WTC11 (cell line): ENCODE data around the gene IFNK. TPM values are rescaled to one million over a fixed set of nuclear protein-coding genes. Genes with fewer than 3 reads are reported as not detected.

ENCODE experiments used
- ATAC-seq: fragments of 200-7000 bp; cut with Tn5 transposase; 2 replicates; pipeline ENCODE4 v1.10.0; 2021; ENCODE audit warnings: mild to moderate bottlenecking, moderate library complexity
- CTCF ChIA-PET: fragments of 300-600 bp; sonication (Branson Sonifier 250); formaldehyde crosslinking; loops from one replicate; lab custom pipeline; 2021; ENCODE audit warnings: antibody characterized with exemption; lab: Charles Lee
- POLR2A ChIA-PET: fragments of 350-600 bp; sonication (Branson Sonifier 250); formaldehyde crosslinking; loops from one replicate; lab custom pipeline; 2021; ENCODE audit warnings: antibody characterized with exemption; lab: Charles Lee
- DNase-seq: peaks from one replicate; pipeline ENCODE4 v3.0.0; 2021; ENCODE audit warnings: low spot score
- H3K27ac Mint-ChIP-seq: 2 replicates; pipeline ENCODE4 v1.8.0; 2021; ENCODE audit warnings: mixed read lengths
- H3K27me3 Mint-ChIP-seq: 2 replicates; pipeline ENCODE4 v1.8.0; 2021; ENCODE audit warnings: low read depth, mild to moderate bottlenecking, moderate library complexity, mixed read lengths
- H3K36me3 Mint-ChIP-seq: 2 replicates; pipeline ENCODE4 v1.8.0; 2021; ENCODE audit warnings: mixed read lengths
- H3K4me1 Mint-ChIP-seq: 2 replicates; pipeline ENCODE4 v1.8.0; 2022; ENCODE audit warnings: mixed read lengths
- H3K4me3 Mint-ChIP-seq: 2 replicates; pipeline ENCODE4 v1.8.0; 2021; ENCODE audit warnings: mild to moderate bottlenecking, moderate library complexity, mixed read lengths
- H3K9me3 Mint-ChIP-seq: 2 replicates; pipeline ENCODE4 v1.8.0; 2021; ENCODE audit warnings: mixed read lengths
- AFF4 ChIP-seq: sonication (generic); formaldehyde crosslinking; IDR thresholded peaks from 2 replicates; pipeline ENCODE4 v1.8.1; 2023; ENCODE audit warnings: mild to moderate bottlenecking, missing genetic modification reagents, borderline replicate concordance
- ATF6 ChIP-seq: sonication (generic); formaldehyde crosslinking; IDR thresholded peaks from 2 replicates; pipeline ENCODE4 v1.8.1; 2023; ENCODE audit warnings: mild to moderate bottlenecking, missing genetic modification reagents
- CBFB ChIP-seq: sonication (generic); formaldehyde crosslinking; IDR thresholded peaks from 2 replicates; pipeline ENCODE4 v1.8.1; 2022; ENCODE audit warnings: mild to moderate bottlenecking, low read depth, missing genetic modification reagents
- E2F1 ChIP-seq: sonication (generic); formaldehyde crosslinking; IDR thresholded peaks from 2 replicates; pipeline ENCODE4 v1.8.0; 2022; ENCODE audit warnings: mild to moderate bottlenecking, missing genetic modification reagents
- GRHL2 ChIP-seq: fragments of 250-450 bp; sonication (Bioruptor Pico); IDR thresholded peaks from 2 replicates; pipeline ENCODE4 v1.8.0; 2022; ENCODE audit warnings: mild to moderate bottlenecking, moderate library complexity; ENCODE audit not compliant: insufficient replicate concordance, severe bottlenecking
- JUN ChIP-seq: sonication (generic); formaldehyde crosslinking; IDR thresholded peaks from 2 replicates; pipeline ENCODE4 v1.8.0; 2023; ENCODE audit warnings: mild to moderate bottlenecking, missing genetic modification reagents
- NR3C1 ChIP-seq: sonication (generic); formaldehyde crosslinking; conservative IDR thresholded peaks from 2 replicates; pipeline ENCODE4 v1.8.1; 2023; ENCODE audit warnings: low read depth, mild to moderate bottlenecking, missing genetic modification reagents
- RELA ChIP-seq: sonication (generic); formaldehyde crosslinking; IDR thresholded peaks from 2 replicates; pipeline ENCODE4 v1.8.1; 2022; ENCODE audit warnings: missing genetic modification reagents, mild to moderate bottlenecking, borderline replicate concordance
- STAT6 ChIP-seq: sonication (generic); formaldehyde crosslinking; conservative IDR thresholded peaks from 2 replicates; pipeline ENCODE4 v1.8.1; 2023; ENCODE audit warnings: mild to moderate bottlenecking, low read depth, missing genetic modification reagents, moderate library complexity
- TCF7 ChIP-seq: sonication (generic); formaldehyde crosslinking; IDR thresholded peaks from 2 replicates; pipeline ENCODE4 v1.8.0; 2022; ENCODE audit warnings: mild to moderate bottlenecking, low read depth, missing genetic modification reagents, moderate library complexity
- ZNF416 ChIP-seq: fragments of 250-450 bp; sonication (Bioruptor Pico); IDR thresholded peaks from 2 replicates; pipeline ENCODE4 v1.9.0; 2021; ENCODE audit warnings: mild to moderate bottlenecking, inconsistent platforms
- ZNF423 ChIP-seq: fragments of 250-450 bp; sonication (Bioruptor Pico); IDR thresholded peaks from 2 replicates; pipeline ENCODE4 v2.1.2; 2022; ENCODE audit warnings: mild to moderate bottlenecking, moderate library complexity
- ZNF671 ChIP-seq: fragments of 250-450 bp; sonication (Bioruptor Pico); IDR thresholded peaks from 2 replicates; pipeline ENCODE4 v1.8.0; 2021; ENCODE audit warnings: mild to moderate bottlenecking
- total RNA-seq: library from RNA; stranded (reverse); gene quantifications from 3 replicates; pipeline ENCODE4 v1.2.3, GENCODE V29; 2021
- TF ChIP-seq, protein P1 (sequence below): sonication (generic); formaldehyde crosslinking; IDR thresholded peaks from 2 replicates; pipeline ENCODE4 v1.8.0; 2022; ENCODE audit warnings: mild to moderate bottlenecking, missing genetic modification reagents
- TF ChIP-seq, protein P2 (sequence below): sonication (generic); formaldehyde crosslinking; IDR thresholded peaks from 2 replicates; pipeline ENCODE4 v1.8.1; 2023; ENCODE audit warnings: mild to moderate bottlenecking, missing genetic modification reagents, moderate library complexity
- TF ChIP-seq, protein P3 (sequence below): sonication (generic); formaldehyde crosslinking; IDR thresholded peaks from 2 replicates; pipeline ENCODE4 v1.8.0; 2022; ENCODE audit warnings: mild to moderate bottlenecking, missing genetic modification reagents
- TF ChIP-seq, protein P4 (sequence below): sonication (generic); formaldehyde crosslinking; IDR thresholded peaks from 2 replicates; pipeline ENCODE4 v1.8.1; 2022; ENCODE audit warnings: low read depth, missing genetic modification reagents, borderline replicate concordance

IFNK gene
- total RNA-seq, 1 experiment from 2014 or later = not detected

GRCh38 chr9:27564670-27565069 lies 40.6 kb downstream of the IFNK start (continued):
- no peak for TF ChIP-seq STAT6 (CRISPR knock-in tag)
- no peak for TF ChIP-seq GRHL2 (CRISPR knock-in tag)
- no peak for TF ChIP-seq RELA (CRISPR knock-in tag)
- no peak for TF ChIP-seq ZNF416 (CRISPR knock-in tag)
- no peak for TF ChIP-seq ATF6 (CRISPR knock-in tag)
- TF ChIP-seq, protein P1, sequence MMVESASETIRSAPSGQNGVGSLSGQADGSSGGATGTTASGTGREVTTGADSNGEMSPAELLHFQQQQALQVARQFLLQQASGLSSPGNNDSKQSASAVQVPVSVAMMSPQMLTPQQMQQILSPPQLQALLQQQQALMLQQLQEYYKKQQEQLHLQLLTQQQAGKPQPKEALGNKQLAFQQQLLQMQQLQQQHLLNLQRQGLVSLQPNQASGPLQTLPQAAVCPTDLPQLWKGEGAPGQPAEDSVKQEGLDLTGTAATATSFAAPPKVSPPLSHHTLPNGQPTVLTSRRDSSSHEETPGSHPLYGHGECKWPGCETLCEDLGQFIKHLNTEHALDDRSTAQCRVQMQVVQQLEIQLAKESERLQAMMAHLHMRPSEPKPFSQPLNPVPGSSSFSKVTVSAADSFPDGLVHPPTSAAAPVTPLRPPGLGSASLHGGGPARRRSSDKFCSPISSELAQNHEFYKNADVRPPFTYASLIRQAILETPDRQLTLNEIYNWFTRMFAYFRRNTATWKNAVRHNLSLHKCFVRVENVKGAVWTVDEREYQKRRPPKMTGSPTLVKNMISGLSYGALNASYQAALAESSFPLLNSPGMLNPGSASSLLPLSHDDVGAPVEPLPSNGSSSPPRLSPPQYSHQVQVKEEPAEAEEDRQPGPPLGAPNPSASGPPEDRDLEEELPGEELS (CRISPR knock-in tag) = no peak
- TF ChIP-seq ZNF671 (CRISPR knock-in tag) = no peak
- TF ChIP-seq, protein P2, sequence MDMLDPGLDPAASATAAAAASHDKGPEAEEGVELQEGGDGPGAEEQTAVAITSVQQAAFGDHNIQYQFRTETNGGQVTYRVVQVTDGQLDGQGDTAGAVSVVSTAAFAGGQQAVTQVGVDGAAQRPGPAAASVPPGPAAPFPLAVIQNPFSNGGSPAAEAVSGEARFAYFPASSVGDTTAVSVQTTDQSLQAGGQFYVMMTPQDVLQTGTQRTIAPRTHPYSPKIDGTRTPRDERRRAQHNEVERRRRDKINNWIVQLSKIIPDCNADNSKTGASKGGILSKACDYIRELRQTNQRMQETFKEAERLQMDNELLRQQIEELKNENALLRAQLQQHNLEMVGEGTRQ (CRISPR knock-in tag) = no peak
- TF ChIP-seq ZNF423 = no peak

DNA sequence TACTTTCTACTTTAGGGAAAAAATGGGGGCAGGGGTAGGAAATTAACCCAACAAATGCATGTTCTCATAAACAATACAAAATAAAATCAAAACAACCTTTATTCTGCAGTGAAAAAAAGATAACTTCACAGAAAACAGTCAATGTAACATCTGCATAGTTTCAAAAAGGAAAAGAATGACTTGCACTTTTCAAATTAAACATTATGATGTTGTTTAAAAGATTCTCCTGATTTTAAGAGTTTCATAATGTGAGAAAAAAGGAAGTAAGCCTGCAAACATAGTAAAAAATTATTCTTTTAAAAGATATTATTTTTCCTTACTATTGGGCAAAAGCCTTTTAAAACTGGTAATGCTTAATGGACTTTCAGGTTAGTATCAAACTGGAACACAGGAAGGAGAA lies 41.6 kb downstream of the IFNK start:
- ChIA-PET POLR2A (no interaction called here), CTCF (no interaction called here)
- no peak for TF ChIP-seq CBFB (CRISPR knock-in tag)
- H3K4me1 Mint-ChIP-seq = peaks cover under 1% of the 10 kb centered on the region; the same call in 1 of the 2 replicates
- ATAC-seq (no peak), DNase-seq (no peak)
- H3K27me3 Mint-ChIP-seq = no peaks in the 10 kb centered on the region
- peaks cover 30% of the 10 kb centered on the region for H3K36me3 Mint-ChIP-seq
- H3K9me3 Mint-ChIP-seq = no peaks in the 10 kb centered on the region
- H3K27ac Mint-ChIP-seq = no peak overlapping the region
- no peak overlapping the region for H3K4me3 Mint-ChIP-seq

DNA sequence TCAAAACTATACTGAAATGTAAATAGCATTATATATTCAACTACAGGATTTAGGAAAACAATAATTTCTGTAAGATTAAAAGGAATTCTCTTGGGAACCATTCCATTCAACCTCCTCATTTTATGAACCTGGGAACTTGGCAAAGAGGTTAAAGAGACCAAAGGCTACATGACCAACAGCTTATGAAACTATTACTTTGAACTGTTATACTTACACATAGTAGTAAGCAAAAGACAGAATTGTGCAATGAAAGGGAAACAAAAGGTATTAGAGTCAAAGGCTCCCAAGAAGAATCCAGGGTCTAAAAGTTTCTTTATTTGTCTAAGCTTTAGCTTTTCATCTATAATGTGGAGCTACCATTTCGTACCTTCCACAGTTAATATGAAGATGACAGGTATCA lies 42.0 kb downstream of the IFNK start:
- Mint-ChIP-seq H3K4me1 (peaks cover 4% of the 10 kb centered on the region; the same call in 1 of the 2 replicates), H3K36me3 (peaks cover 31% of the 10 kb centered on the region), H3K27ac (no peak overlapping the region), H3K9me3 (no peaks in the 10 kb centered on the region)
- ChIA-PET CTCF (no interaction called here), POLR2A (no interaction called here)
- TF ChIP-seq, protein P3, sequence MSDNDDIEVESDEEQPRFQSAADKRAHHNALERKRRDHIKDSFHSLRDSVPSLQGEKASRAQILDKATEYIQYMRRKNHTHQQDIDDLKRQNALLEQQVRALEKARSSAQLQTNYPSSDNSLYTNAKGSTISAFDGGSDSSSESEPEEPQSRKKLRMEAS (CRISPR knock-in tag) = no peak
- TF ChIP-seq NR3C1 (CRISPR knock-in tag) = no peak
- no peak for TF ChIP-seq E2F1 (CRISPR knock-in tag)
- no peak for TF ChIP-seq JUN (CRISPR knock-in tag)
- TF ChIP-seq ZNF671 (CRISPR knock-in tag) = no peak
- no peak for TF ChIP-seq AFF4
- TF ChIP-seq, protein P4, sequence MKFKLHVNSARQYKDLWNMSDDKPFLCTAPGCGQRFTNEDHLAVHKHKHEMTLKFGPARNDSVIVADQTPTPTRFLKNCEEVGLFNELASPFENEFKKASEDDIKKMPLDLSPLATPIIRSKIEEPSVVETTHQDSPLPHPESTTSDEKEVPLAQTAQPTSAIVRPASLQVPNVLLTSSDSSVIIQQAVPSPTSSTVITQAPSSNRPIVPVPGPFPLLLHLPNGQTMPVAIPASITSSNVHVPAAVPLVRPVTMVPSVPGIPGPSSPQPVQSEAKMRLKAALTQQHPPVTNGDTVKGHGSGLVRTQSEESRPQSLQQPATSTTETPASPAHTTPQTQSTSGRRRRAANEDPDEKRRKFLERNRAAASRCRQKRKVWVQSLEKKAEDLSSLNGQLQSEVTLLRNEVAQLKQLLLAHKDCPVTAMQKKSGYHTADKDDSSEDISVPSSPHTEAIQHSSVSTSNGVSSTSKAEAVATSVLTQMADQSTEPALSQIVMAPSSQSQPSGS = no peak
- TF ChIP-seq TCF7 (CRISPR knock-in tag) = no peak
- TF ChIP-seq, all 79 proteins: peak for 0
- ATAC-seq (no peak), DNase-seq (no peak)
- Mint-ChIP-seq H3K27me3 (no peaks in the 10 kb centered on the region), H3K4me3 (no peak overlapping the region)
